Dermis microvascular lymphatic vessel endothelial cell (primary cell): ENCODE data around the gene CDRT15. TPM values are rescaled to one million over a fixed set of nuclear protein-coding genes. Genes with fewer than 3 reads are reported as not detected.
"Not testable (repeated sequence)": the region's sequence is repeated elsewhere in the genome, so short reads cannot be mapped to it uniquely, and the experiment has no call there.

ENCODE experiments used
- DNase-seq, 2 donors: peaks; one replicate each; pipeline versions ENCODE4 v3.0.0 to v3.0.0-alpha.2; 2010; ENCODE audit warnings: low read depth in 2 of 2
- total RNA-seq: library from RNA; depleted of rRNA; stranded (reverse); fragments of >200 nt; gene quantifications from 2 replicates; pipeline ENCODE4 v1.2.1, GENCODE V29; 2014

The CDRT15 gene
- not detected in 2 replicates for total RNA-seq

DNA sequence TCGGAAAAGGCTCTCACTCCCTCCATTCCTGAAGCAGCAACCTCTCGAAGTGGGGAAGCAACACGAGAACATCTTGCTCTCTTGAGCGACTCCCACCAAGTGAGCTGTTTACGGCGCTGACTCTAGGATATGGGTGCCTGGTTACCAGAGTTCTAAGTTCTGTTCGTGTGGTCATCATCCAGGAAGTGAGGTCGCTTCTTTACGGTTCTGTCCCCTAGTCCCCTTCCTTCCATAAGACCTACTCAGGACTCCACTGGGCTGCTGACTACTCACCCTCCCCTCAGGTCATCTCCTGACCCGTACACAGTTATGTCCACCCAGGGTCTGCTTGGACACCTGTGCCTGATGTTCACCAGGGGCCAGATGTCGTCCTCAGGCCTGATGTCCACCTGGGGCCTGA is at the start of gene CDRT15:
TSS of gene CDRT15 (minus strand) at position 101 of the 400 bp plus-strand sequence. CDS start at position 72, 29 bp downstream.
- DNase-seq: not testable (repeated sequence)

DNA sequence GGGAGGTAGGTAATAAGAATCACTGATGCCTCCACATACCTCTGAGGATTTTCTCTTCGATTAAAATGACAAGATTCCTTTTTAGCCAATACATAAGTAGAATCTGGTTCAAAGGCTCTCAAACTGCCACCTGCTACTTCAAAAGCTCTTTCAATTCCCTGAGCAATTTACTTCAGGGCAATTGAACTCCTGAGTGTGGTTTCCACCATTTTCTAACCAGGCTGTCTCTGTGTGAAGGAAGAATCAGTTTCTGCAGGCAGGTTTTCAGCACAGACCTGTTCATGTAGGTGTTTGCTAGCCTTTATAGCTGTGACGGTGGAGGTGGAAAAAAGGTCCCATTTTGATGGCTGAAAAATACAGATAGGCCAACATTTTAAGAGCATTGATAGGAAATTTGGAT is 46.1 kb upstream of the CDRT15 start:
- no peak for DNase-seq

DNA sequence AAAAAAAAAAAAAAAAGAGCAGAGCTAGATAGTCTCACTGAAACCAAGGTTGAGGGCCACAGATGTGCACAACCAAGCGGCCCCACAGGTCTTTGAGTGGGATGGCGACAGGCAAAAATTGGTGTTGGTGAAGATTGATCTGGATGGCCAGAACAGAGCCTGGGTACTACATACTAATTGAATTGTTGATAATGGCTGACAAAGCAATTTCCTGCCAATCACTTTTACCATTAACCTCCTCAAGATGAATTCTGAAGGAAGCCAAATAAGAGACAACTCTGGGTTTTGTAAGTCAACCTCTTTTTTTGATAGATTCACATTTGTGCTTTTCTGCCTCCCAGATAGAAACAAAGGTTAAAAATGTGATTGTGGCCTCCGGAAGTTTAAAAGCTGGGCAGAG is 44.9 kb upstream of the CDRT15 start:
- no peak for DNase-seq

DNA sequence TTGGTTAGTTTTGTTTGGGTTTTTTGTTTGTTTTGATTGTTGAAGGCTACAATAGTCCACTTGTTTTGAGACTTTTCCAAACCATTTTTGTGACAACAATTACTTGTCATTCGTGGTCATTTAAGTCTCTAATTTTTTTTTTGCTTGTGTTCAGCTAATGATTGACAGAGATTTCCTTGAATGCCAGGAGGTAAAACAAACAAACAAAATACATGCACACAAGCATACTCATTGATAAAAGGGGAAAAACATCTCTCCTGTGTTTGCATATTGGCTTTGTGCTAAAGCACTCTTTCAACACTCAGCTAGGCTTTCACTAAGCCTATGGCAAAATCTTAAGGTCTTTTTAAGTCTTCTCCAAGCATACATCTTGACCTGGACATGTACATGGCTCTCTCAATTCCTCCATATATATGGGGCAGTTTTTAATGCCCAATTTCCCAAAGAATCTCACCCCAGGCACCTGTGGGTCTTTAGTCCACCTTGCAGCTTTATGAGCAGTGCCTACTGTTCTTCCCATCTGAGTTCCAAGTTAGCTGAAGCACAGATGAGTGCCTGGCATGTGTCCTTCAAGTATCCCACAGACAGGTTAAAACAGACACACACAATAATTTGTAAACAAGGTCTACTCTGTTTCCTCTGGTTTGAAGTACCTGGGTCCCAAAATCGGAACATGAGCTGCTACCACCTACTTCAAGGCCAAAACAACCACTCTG is 40.0 kb upstream of the CDRT15 start:
- DNase-seq: no peak

DNA sequence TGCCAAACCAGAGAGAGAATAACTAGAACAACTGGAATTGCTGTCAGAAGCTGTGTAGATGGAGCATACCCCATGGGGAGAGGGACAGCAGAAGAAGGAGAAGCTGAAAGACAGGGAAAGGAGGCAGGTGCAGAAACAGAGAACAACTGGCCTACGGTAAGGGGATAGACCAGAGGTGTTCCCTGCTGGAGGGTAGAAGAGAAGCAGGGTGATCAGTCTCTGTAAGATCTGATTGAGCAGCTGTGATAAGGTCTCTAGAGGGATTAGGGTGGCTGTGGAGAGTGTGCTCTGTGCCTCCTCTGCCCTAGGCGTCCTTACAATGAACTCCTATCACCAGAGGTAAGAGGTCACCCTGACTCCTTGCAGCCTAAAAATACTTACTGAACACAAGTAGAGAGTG is 33.8 kb upstream of the CDRT15 start:
- no peak for DNase-seq

DNA sequence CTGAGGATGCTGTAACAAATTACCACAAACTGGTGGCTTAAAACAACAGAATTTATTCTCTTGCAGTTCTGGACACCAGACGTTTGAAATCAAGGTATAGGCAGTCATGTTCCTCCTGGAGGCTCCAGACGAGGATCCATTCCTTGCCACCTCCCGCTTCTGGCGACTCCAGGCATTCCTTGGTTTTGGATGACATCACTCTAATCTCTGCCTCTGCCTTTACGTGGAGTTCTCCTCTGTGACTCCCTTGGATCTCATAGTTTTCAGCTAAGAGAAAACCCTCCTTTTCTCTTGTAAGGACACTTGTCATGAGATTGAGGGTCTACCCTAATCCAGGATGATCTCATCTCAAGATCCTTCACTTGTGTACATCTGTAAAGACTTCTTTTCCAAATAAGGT is 32.8 kb upstream of the CDRT15 start:
- DNase-seq: no peak

DNA sequence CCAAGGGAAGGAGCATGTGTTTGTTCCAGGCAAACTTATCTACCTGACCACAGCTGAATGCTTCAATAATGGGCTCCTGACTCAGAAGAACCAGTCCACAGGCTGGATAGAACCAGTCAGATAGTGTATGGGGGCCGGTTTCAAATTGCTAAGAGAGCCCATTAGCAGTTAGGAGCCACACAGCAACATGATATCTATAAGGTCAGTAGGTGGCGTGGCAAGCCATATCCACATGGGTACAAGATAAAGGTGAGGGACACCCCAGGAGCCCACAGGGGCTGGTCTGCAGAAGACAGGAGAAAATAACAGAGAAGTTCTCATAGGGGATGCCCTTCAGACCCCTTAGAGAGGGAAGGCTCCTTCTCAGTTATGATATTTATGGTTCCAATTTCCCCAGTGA is 31.6 kb upstream of the CDRT15 start:
- DNase-seq: no peak

DNA sequence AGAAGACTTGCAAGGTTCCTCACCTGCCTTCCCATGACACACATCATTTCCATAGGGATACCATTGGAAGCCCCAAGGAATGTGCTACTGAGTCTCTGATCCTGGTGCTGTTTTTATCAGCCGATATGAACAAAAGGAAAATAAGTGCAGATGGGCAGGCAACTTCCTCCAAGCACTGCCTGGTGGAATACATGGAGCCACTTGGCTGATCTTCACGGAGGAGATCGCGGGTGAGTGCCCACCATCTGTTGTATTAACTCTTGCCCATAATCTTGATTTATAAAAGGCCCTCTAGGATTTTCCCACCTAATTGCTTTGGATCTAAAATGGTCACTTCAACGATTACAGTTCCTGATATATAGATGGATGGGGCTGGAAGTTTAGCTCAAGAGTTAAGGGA is 24.7 kb upstream of the CDRT15 start:
- DNase-seq: no peak

DNA sequence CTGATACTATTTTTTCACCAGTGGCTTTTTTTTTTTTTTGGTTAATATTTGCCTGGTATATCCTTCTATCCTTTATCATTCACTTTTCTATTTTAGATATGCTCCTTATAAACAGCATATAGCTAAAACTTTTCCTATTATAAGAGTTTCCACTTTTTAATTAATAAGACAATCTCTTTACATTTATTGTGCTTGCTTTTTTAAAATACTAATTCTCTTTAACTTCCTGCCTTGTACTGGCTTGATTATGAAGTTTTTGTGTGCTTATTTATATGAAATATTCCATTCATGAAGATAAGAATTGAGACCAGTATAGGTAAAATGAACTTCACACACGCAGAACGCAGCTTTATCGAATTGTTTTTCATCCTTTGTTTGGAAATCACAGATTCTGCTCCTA is 9.0 kb upstream of the CDRT15 start:
- no peak for DNase-seq

DNA sequence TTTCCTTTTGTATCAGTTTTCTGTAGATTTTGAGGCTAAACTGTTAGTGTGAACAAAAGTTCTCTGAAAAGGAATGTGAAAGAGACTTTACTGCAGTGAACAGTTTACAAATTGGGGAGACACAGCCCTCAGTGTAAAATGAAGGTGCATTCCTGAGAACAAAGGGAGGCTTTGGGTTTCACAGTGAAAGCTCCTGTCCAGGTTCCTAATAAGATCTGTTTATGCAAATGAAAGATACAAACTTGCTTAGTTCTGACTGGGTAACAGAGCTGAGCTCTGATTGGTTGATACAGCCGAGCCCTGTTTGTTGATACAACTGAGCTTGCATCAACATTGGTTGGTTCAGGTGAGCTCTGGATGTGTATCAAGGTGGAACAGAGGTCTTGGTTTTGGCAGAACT is 8.3 kb upstream of the CDRT15 start:
- DNase-seq: no peak

DNA sequence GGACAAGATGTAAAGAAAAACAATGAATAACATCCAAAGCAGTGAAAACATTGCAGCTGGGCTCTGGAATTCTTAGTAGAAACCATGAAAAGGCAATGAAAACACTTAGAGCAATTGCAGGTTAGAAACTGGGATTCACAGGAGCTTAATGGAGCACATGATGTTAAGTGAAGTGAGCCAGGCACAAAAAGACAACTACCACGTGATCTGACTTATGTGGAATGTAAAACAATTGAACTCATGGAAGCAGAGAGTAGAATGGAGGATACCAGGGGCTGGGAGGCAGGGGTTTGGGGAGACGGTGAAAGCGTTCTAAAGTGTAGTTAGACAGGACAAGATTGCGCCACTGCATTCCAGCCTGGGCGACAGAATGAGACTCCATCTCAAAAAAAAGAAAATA is 2.6 kb upstream of the CDRT15 start:
- DNase-seq: not testable (repeated sequence)

DNA sequence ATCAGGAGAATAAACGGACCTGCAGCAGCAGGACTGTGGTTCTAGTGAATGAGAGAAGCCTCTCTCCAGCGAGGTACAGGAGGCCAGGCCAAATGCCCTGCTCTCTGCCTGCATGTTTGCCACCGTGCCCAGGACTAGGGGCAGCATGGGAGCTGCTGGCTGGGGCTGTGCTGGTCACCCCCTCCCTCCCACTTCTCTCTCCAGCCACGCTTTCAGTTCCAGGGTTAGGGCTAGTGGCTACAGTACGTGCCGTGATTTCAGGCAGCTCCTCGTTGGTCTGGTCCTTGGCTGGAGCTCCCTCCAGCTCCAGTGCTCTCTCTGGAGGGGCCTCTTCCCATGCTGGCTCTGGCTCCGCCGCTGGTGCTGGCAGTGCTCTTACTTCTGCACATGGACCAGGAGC is 630 bp downstream of the CDRT15 start:
- not testable (repeated sequence) for DNase-seq

DNA sequence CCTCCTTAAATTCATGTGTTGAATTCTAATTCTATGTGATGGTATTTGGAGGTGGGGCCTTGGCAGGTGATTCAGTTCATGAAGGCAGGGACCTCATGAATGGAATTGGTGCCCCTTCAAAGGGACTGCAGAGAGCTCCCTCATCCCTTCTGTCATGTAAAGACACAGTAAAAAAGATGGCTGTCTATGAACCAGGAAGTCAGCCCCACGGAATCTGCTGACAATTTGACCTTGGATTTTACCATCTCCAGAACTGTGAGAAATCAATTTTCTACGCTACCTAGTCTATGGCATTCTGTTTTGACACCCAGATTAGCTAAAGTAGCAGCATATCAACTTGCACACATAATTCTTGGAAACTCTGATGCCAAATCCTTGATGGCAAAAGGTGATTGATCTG is 1.6 kb downstream of the CDRT15 start:
- not testable (repeated sequence) for DNase-seq

DNA sequence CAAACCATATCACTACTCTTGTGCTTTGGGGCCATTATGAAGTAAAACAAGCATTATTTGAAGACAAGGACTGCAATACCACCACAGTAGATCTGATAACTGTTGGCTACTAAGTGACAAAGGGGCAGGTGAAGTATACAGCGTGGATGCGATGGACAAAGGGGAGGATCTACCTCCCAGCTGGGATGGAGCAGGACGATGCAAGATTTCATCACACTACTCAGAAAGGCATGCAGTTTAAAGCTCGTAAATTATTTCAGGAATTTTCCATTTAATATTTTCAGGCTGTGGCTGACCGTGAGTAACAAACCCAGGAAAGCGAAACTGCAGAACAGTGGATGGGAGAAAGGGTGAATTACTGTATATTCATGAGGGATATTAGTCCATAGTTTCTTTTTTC is 5.5 kb downstream of the CDRT15 start:
- DNase-seq: not testable (repeated sequence)

DNA sequence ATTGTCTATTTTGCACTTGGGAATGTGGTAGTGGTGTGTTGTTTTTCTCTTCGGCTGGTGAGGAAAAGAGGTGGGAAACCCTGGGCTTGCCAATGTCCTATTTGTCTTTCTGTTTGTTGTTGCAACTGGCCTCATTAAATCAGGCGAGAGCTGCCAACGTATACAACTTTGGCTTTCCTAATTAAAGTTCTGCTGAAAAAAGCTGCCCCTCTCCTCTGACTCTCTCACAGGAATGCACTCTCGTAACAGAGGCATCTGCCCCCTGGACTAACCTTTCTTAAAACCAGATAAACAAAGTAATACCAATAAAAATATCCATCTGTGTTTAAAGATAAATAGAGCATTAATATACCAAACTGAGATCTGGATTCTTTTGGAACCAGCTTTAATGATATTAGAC is 7.8 kb downstream of the CDRT15 start:
- no peak for DNase-seq

DNA sequence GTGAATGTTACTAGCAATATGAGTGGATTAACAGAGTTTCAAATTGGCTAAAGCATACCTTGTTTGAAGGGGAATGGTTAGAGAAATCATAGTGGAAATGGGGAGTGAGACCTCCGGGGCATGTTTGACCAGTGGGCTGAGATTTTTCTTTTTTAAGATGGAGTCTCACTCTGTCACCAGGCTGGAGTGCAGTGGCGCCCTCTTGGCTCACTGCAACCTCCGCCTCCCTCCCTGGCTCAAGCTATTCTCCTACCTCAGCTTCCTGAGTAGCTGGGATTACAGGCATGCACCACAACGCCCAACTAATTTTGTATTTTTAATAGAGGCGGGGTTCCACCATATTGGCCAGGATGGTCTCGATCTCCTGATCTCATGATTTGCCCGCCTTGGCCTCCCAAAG is 9.6 kb downstream of the CDRT15 start:
- DNase-seq: no peak

DNA sequence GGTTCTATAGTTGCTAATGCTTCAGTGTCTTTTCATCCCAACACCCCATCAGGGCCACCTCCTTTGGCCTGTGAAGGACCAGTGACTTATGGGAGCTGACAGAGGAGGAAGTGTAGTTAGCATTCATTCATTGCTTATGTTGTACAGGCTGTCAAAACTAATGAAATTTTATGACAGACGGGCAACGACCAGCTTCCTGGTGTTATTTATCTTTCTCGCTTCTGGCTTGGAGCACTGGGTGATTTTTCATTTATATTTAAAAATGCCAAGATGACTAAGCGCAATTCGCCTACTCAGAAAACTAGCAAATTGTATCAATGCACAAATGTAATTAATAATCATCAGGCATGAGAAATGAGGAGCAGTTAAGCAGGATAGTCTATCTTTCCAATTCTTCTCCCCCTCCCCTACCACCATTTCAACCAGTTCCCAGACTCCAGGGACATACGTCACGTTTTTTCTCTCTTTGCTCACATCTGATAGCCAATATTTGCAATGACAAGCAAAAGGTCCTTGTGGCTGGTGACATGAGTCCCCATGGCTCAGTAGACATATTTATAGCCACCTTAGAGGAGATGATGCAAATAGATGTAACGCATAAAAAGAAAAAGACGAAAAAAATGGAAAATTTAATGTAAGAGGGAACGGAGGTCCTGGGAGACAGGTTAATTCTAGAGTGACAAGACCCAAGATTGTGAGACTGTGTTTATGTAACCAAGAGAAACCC is 11.2 kb downstream of the CDRT15 start:
- peak in 1 of 2 donors; percentile 48 for DNase-seq

DNA sequence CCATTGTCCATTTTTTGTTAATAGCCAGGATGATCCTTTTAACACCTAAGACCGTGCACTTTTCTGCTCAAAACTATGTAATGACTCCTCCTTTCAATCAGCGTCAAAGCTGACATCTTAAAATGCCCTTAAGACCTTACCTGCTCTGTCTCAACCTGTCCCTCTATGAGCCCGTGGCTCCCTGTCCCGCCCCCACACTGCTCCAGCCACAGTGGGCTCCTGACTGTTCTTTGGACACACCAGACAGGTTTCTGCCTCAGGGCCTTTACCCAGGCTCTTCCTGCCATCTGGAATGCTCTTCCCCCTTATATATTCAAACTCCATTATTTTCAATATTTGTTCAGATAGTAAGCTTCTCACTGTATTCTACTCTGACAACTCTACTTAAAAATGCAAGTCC is 14.1 kb downstream of the CDRT15 start:
- DNase-seq: no peak

DNA sequence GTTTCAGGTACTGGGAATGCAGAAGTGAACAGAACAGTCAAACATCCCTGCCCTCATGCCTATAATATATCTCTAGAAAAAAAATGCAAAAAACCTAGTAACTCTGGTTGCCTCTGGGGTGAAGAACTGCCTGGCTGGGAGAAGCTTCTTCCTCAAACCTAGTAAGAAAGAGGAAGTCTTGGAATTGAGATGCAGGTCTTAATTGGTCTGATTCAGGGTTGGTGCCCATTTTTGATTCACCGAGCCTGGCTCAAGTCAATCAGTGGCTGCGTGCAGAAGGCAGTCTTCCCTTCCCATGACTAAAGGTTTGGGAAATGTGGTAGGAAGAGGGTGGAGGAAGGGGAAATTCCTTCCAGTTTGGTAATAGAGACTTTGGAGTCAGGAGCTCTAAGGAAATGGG is 22.4 kb downstream of the CDRT15 start:
- DNase-seq: no peak

DNA sequence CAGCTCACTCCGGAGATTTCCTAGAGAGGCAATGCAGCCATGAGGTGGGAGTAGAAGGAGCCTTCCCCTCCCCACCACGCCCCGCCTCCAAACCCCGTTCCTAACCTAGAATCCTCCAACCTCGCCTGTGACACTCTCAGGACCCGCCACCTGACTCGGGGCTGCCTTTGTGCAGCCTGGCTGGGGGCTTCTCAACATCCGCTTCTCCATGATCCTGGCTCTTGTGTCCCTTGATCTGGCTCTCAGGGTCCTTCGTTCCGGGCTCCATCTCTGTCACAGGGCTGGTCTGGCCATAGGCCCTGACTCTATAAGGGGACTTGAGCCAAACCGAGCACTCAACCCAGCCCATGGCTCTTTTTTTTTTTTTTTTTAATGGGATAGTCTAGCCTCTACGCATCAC is 24.3 kb downstream of the CDRT15 start:
- no peak for DNase-seq

DNA sequence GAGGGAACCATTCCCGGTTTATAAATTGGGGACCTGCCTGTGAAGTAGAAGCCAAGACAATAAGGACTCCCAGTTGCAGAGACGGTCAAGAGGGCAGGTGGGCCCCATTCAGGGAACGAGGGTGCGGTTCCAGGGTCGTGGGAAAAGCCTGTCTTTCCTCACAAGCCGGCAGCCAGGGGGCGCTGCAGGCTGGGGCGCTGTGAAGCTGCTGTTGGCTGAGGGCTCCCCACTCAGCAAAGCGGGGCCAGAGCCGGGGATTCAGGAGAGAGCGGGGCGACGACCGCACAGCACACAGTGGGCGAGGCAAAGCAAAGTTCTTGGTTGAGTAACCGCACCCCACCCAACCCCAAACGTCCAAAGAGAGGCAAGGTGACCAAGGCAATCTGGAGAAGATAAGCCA is 24.9 kb downstream of the CDRT15 start:
- DNase-seq: no peak

DNA sequence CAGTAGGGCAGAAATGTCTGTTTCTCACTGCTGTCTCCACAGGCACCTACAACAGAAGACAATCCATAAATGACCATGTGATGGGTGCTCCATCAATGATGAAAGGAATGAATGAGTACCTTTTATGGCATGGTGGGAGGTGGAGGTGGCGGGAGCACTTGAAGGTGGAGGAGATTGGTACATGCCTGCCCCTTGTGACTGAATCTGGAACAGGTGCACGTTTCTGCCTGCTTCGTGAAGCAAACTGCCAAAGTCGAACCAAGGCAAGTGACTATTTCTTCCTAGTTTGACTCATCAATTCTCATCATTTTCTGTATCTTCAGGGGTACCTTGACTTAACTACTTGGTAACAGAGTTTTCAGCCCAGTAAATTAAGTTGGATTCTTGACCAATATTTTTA is 25.4 kb downstream of the CDRT15 start:
- no peak for DNase-seq

DNA sequence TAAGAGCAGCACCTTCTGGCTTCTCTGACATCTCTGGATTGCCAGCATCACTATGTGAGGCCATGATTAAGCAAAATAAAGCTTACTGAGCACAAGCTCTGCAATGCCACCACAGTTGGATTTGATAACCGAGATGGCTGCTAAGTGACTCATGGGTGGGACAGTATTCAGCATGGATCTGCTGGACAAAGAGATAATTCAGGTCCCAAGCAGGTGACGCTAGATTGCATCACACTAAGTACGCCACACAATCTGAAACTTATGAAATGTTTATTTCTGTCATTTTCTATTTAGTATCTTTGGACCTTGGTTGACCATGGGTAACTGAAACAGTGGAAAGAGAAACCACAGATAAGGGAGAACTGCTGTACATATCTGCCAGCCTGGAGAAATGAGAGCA is 27.4 kb downstream of the CDRT15 start:
- no peak for DNase-seq
